HEK293 (cell line): ENCODE data around the gene MAP3K7CL.

Experiments
- EGR2 ChIP-seq: fragments of 450-650 bp; formaldehyde crosslinking; IDR thresholded peaks from 2 replicates; pipeline ENCODE4 v1.5.1; 2016; ENCODE audit warnings: low read depth, missing biosample characterization, missing genetic modification characterization
- PRDM1 ChIP-seq: fragments of 450-650 bp; formaldehyde crosslinking; IDR thresholded peaks from 2 replicates; pipeline ENCODE4; 2016; ENCODE audit warnings: missing biosample characterization, missing genetic modification characterization
- ZBTB1 ChIP-seq: fragments of 450-650 bp; formaldehyde crosslinking; IDR thresholded peaks from 2 replicates; pipeline ENCODE4 v1.5.1; 2016; ENCODE audit warnings: missing biosample characterization, missing genetic modification characterization
- ZBTB7A ChIP-seq: fragments of 450-650 bp; formaldehyde crosslinking; IDR thresholded peaks from 2 replicates; pipeline ENCODE4 v1.5.1; 2016; ENCODE audit warnings: low read depth, missing biosample characterization, missing genetic modification characterization
- ZNF121 ChIP-seq: fragments of 450-650 bp; formaldehyde crosslinking; IDR thresholded peaks from 2 replicates; pipeline ENCODE4 v1.5.1; 2016; ENCODE audit warnings: missing biosample characterization, missing genetic modification characterization
- ZNF132 ChIP-seq: fragments of 450-650 bp; formaldehyde crosslinking; IDR thresholded peaks from 2 replicates; pipeline ENCODE4 v1.5.1; 2017; ENCODE audit warnings: missing biosample characterization, missing genetic modification characterization, borderline replicate concordance
- ZNF138 ChIP-seq: fragments of 450-650 bp; formaldehyde crosslinking; IDR thresholded peaks from 2 replicates; pipeline ENCODE4 v1.5.1; 2016; ENCODE audit warnings: missing biosample characterization, missing genetic modification characterization, borderline replicate concordance
- ZNF157 ChIP-seq: fragments of 450-650 bp; formaldehyde crosslinking; IDR thresholded peaks from 2 replicates; pipeline ENCODE4 v1.5.1; 2016; ENCODE audit warnings: missing biosample characterization, missing genetic modification characterization
- ZNF19 ChIP-seq: fragments of 450-650 bp; formaldehyde crosslinking; IDR thresholded peaks from 2 replicates; pipeline ENCODE4; 2016; ENCODE audit warnings: missing biosample characterization, missing genetic modification characterization, low read depth
- ZNF2 ChIP-seq: fragments of 450-650 bp; formaldehyde crosslinking; IDR thresholded peaks from 2 replicates; pipeline ENCODE4 v1.5.1; 2016; ENCODE audit warnings: missing biosample characterization, missing genetic modification characterization
- ZNF202 ChIP-seq: fragments of 450-650 bp; formaldehyde crosslinking; IDR thresholded peaks from 2 replicates; pipeline ENCODE4 v1.5.1; 2016; ENCODE audit warnings: missing biosample characterization, missing genetic modification characterization, borderline replicate concordance
- ZNF324 ChIP-seq: fragments of 450-650 bp; formaldehyde crosslinking; IDR thresholded peaks from 2 replicates; pipeline ENCODE4 v1.5.1; 2016; ENCODE audit warnings: missing biosample characterization, missing genetic modification characterization
- ZNF354C ChIP-seq: fragments of 450-650 bp; formaldehyde crosslinking; IDR thresholded peaks from 2 replicates; pipeline ENCODE4 v1.5.1; 2016; ENCODE audit warnings: missing biosample characterization, missing genetic modification characterization, low read depth, borderline replicate concordance
- ZNF37A ChIP-seq: fragments of 450-650 bp; IDR thresholded peaks from 2 replicates; pipeline ENCODE4 v1.5.1; 2018; ENCODE audit warnings: missing biosample characterization, missing genetic modification characterization
- ZNF426 ChIP-seq: fragments of 450-650 bp; formaldehyde crosslinking; IDR thresholded peaks from 2 replicates; pipeline ENCODE4 v1.5.1; 2017; ENCODE audit warnings: missing biosample characterization, missing genetic modification characterization, mild to moderate bottlenecking, inconsistent platforms, moderate library complexity
- ZNF501 ChIP-seq: fragments of 450-650 bp; formaldehyde crosslinking; IDR thresholded peaks from 2 replicates; pipeline ENCODE4 v1.5.1; 2016; ENCODE audit warnings: missing biosample characterization, missing genetic modification characterization
- ZNF514 ChIP-seq: fragments of 450-650 bp; formaldehyde crosslinking; IDR thresholded peaks from 2 replicates; pipeline ENCODE4 v1.5.1; 2016; ENCODE audit warnings: missing biosample characterization, missing genetic modification characterization
- ZNF529 ChIP-seq: fragments of 450-650 bp; formaldehyde crosslinking; IDR thresholded peaks from 2 replicates; pipeline ENCODE4 v1.5.1; 2017; ENCODE audit warnings: missing genetic modification characterization, missing biosample characterization; ENCODE audit not compliant: insufficient replicate concordance
- ZNF530 ChIP-seq: fragments of 450-650 bp; formaldehyde crosslinking; IDR thresholded peaks from 2 replicates; pipeline ENCODE4 v1.5.1; 2016; ENCODE audit warnings: low read depth, missing biosample characterization, missing genetic modification characterization
- ZNF558 ChIP-seq: fragments of 450-650 bp; formaldehyde crosslinking; IDR thresholded peaks from 2 replicates; pipeline ENCODE4 v1.5.1; 2016; ENCODE audit warnings: missing biosample characterization, missing genetic modification characterization
- ZNF626 ChIP-seq: fragments of 450-650 bp; sonication (Bioruptor Pico); formaldehyde crosslinking; IDR thresholded peaks from 2 replicates; pipeline ENCODE4 v1.5.1; 2018; ENCODE audit warnings: missing biosample characterization, missing genetic modification characterization, inconsistent platforms
- ZNF747 ChIP-seq: fragments of 450-650 bp; formaldehyde crosslinking; IDR thresholded peaks from 2 replicates; pipeline ENCODE4 v1.5.1; 2016; ENCODE audit warnings: missing biosample characterization, missing genetic modification characterization
- TF ChIP-seq, protein P1 (sequence below): fragments of 450-650 bp; formaldehyde crosslinking; IDR thresholded peaks from 2 replicates; pipeline ENCODE4 v1.5.1; 2016; ENCODE audit warnings: missing biosample characterization, missing genetic modification characterization, borderline replicate concordance
- TF ChIP-seq, protein P2 (sequence below): fragments of 450-650 bp; formaldehyde crosslinking; IDR thresholded peaks from 2 replicates; pipeline ENCODE4 v1.5.1; 2016; ENCODE audit warnings: missing biosample characterization, missing genetic modification characterization
- TF ChIP-seq, protein P3 (sequence below): fragments of 450-650 bp; formaldehyde crosslinking; IDR thresholded peaks from 2 replicates; pipeline ENCODE4 v1.5.1; 2016; ENCODE audit warnings: missing biosample characterization, missing genetic modification characterization, borderline replicate concordance
- TF ChIP-seq, protein P4 (sequence below): fragments of 450-650 bp; formaldehyde crosslinking; IDR thresholded peaks from 2 replicates; pipeline ENCODE4 v1.5.0; 2017; ENCODE audit warnings: missing biosample characterization, missing genetic modification characterization, borderline replicate concordance
- TF ChIP-seq, protein P5 (sequence below): fragments of 450-650 bp; formaldehyde crosslinking; IDR thresholded peaks from 2 replicates; pipeline ENCODE4 v1.5.1; 2016; ENCODE audit warnings: missing biosample characterization, missing genetic modification characterization

The MAP3K7CL gene

DNA sequence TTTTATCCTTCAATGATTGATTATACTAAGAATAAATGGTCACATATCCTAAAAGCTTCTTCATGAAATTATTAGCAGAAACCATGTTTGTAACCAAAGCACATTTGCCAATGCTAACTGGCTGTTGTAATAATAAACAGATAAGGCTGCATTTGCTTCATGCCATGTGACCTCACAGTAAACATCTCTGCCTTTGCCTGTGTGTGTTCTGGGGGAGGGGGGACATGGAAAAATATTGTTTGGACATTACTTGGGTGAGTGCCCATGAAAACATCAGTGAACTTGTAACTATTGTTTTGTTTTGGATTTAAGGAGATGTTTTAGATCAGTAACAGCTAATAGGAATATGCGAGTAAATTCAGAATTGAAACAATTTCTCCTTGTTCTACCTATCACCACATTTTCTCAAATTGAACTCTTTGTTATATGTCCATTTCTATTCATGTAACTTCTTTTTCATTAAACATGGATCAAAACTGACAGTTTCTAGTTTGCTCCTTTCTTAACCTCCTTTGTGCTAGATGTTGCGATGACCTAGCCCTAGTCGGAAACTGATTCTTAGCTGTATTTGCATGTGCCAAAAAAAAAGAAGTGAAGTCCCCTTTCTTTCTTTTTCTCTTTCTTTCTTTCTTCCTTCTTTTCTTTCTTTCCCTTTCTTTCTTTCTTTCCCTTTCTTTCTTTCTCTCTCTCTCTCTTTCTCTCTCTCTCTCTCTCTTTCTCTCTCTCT lies 45.1 kb downstream of the MAP3K7CL start (continued):
- TF ChIP-seq, protein P1, sequence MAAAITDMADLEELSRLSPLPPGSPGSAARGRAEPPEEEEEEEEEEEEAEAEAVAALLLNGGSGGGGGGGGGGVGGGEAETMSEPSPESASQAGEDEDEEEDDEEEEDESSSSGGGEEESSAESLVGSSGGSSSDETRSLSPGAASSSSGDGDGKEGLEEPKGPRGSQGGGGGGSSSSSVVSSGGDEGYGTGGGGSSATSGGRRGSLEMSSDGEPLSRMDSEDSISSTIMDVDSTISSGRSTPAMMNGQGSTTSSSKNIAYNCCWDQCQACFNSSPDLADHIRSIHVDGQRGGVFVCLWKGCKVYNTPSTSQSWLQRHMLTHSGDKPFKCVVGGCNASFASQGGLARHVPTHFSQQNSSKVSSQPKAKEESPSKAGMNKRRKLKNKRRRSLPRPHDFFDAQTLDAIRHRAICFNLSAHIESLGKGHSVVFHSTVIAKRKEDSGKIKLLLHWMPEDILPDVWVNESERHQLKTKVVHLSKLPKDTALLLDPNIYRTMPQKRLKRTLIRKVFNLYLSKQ: no peak
- TF ChIP-seq ZNF530 (tag by site-specific recombination): no peak
- no peak for TF ChIP-seq ZNF202
- TF ChIP-seq ZNF426: no peak
- TF ChIP-seq ZBTB7A: no peak
- TF ChIP-seq, protein P2, sequence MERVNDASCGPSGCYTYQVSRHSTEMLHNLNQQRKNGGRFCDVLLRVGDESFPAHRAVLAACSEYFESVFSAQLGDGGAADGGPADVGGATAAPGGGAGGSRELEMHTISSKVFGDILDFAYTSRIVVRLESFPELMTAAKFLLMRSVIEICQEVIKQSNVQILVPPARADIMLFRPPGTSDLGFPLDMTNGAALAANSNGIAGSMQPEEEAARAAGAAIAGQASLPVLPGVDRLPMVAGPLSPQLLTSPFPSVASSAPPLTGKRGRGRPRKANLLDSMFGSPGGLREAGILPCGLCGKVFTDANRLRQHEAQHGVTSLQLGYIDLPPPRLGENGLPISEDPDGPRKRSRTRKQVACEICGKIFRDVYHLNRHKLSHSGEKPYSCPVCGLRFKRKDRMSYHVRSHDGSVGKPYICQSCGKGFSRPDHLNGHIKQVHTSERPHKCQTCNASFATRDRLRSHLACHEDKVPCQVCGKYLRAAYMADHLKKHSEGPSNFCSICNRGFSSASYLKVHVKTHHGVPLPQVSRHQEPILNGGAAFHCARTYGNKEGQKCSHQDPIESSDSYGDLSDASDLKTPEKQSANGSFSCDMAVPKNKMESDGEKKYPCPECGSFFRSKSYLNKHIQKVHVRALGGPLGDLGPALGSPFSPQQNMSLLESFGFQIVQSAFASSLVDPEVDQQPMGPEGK: peak; percentile 74
- no peak for TF ChIP-seq ZNF157 (tag by site-specific recombination)
- TF ChIP-seq, protein P3, sequence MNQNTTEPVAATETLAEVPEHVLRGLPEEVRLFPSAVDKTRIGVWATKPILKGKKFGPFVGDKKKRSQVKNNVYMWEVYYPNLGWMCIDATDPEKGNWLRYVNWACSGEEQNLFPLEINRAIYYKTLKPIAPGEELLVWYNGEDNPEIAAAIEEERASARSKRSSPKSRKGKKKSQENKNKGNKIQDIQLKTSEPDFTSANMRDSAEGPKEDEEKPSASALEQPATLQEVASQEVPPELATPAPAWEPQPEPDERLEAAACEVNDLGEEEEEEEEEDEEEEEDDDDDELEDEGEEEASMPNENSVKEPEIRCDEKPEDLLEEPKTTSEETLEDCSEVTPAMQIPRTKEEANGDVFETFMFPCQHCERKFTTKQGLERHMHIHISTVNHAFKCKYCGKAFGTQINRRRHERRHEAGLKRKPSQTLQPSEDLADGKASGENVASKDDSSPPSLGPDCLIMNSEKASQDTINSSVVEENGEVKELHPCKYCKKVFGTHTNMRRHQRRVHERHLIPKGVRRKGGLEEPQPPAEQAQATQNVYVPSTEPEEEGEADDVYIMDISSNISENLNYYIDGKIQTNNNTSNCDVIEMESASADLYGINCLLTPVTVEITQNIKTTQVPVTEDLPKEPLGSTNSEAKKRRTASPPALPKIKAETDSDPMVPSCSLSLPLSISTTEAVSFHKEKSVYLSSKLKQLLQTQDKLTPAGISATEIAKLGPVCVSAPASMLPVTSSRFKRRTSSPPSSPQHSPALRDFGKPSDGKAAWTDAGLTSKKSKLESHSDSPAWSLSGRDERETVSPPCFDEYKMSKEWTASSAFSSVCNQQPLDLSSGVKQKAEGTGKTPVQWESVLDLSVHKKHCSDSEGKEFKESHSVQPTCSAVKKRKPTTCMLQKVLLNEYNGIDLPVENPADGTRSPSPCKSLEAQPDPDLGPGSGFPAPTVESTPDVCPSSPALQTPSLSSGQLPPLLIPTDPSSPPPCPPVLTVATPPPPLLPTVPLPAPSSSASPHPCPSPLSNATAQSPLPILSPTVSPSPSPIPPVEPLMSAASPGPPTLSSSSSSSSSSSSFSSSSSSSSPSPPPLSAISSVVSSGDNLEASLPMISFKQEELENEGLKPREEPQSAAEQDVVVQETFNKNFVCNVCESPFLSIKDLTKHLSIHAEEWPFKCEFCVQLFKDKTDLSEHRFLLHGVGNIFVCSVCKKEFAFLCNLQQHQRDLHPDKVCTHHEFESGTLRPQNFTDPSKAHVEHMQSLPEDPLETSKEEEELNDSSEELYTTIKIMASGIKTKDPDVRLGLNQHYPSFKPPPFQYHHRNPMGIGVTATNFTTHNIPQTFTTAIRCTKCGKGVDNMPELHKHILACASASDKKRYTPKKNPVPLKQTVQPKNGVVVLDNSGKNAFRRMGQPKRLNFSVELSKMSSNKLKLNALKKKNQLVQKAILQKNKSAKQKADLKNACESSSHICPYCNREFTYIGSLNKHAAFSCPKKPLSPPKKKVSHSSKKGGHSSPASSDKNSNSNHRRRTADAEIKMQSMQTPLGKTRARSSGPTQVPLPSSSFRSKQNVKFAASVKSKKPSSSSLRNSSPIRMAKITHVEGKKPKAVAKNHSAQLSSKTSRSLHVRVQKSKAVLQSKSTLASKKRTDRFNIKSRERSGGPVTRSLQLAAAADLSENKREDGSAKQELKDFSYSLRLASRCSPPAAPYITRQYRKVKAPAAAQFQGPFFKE (tag by site-specific recombination): no peak
- TF ChIP-seq ZNF324 (tag by site-specific recombination): no peak
- no peak for TF ChIP-seq ZNF37A (tag by site-specific recombination)
- TF ChIP-seq ZNF747 (tag by site-specific recombination): no peak
- TF ChIP-seq ZNF138 (tag by site-specific recombination): no peak
- no peak for TF ChIP-seq ZNF19
- TF ChIP-seq, protein P4, sequence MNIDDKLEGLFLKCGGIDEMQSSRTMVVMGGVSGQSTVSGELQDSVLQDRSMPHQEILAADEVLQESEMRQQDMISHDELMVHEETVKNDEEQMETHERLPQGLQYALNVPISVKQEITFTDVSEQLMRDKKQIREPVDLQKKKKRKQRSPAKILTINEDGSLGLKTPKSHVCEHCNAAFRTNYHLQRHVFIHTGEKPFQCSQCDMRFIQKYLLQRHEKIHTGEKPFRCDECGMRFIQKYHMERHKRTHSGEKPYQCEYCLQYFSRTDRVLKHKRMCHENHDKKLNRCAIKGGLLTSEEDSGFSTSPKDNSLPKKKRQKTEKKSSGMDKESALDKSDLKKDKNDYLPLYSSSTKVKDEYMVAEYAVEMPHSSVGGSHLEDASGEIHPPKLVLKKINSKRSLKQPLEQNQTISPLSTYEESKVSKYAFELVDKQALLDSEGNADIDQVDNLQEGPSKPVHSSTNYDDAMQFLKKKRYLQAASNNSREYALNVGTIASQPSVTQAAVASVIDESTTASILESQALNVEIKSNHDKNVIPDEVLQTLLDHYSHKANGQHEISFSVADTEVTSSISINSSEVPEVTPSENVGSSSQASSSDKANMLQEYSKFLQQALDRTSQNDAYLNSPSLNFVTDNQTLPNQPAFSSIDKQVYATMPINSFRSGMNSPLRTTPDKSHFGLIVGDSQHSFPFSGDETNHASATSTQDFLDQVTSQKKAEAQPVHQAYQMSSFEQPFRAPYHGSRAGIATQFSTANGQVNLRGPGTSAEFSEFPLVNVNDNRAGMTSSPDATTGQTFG: no peak
- TF ChIP-seq ZBTB1 (tag by site-specific recombination): no peak
- TF ChIP-seq, protein P5, sequence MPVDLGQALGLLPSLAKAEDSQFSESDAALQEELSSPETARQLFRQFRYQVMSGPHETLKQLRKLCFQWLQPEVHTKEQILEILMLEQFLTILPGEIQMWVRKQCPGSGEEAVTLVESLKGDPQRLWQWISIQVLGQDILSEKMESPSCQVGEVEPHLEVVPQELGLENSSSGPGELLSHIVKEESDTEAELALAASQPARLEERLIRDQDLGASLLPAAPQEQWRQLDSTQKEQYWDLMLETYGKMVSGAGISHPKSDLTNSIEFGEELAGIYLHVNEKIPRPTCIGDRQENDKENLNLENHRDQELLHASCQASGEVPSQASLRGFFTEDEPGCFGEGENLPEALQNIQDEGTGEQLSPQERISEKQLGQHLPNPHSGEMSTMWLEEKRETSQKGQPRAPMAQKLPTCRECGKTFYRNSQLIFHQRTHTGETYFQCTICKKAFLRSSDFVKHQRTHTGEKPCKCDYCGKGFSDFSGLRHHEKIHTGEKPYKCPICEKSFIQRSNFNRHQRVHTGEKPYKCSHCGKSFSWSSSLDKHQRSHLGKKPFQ (tag by site-specific recombination): no peak
- TF ChIP-seq ZNF529: peak; percentile 40
- TF ChIP-seq ZNF558 (tag by site-specific recombination): no peak
- TF ChIP-seq ZNF354C: no peak
- TF ChIP-seq EGR2 (tag by site-specific recombination): no peak
- TF ChIP-seq ZNF121: no peak
- no peak for TF ChIP-seq ZNF132 (tag by site-specific recombination)
- TF ChIP-seq ZNF2: no peak
- TF ChIP-seq ZNF514 (tag by site-specific recombination): no peak
- TF ChIP-seq PRDM1 (tag by site-specific recombination): peak; percentile 77
- no peak for TF ChIP-seq ZNF626 (tag by site-specific recombination)
- TF ChIP-seq ZNF501 (tag by site-specific recombination): no peak
